Measurements from ENCODE around the gene PRTN3. TPM values are rescaled to one million over a fixed set of nuclear protein-coding genes. Genes with fewer than 3 reads are reported as not detected.
A peak's percentile ranks its signal among the peaks of the same experiment; 100 is the strongest.
"Not testable (repeated sequence)": the region's sequence is repeated elsewhere in the genome, so short reads cannot be mapped to it uniquely, and the experiment has no call there.

PRTN3 gene
- total RNA-seq, 4 donors from 2014 or later: not detected

- no peaks in the 10 kb centered on the region for H3K9me3 ChIP-seq
- H3K27me3 ChIP-seq: peaks cover 0 to 97% (median 9%) of the 10 kb centered on the region in 4 donors
- no peak overlapping the region for H3K27ac ChIP-seq
- WGBS, 2 donors: 10 to 37% methylated on average over 13 to 21 of the region's 70 CpGs
- no peaks in the 10 kb centered on the region for H3K36me3 ChIP-seq
- H3K4me1 ChIP-seq: peaks cover 11 to 35% (median 16%) of the 10 kb centered on the region in 3 donors
- peak overlapping the region in 2 of 4 donors; percentile 29 to 51 for H3K4me3 ChIP-seq
- intact Hi-C loops (cut with DNase I): no loop called here
- TF ChIP-seq POLR2A (IDR thresholded peaks at IDR 0.05): no peak
- no peak for TF ChIP-seq CTCF (IDR thresholded peaks at IDR 0.05)
- no peak for DNase-seq
These were observed 3.2 kb downstream of the PRTN3 start for GRCh38 chr19:843836-844545.

GRCh38 chr19:844546-844971 is 3.8 kb downstream of the PRTN3 start:
- Histone ChIP-seq H3K36me3 (no peaks in the 10 kb centered on the region), H3K27ac (no peak overlapping the region), H3K4me1 (peaks cover 11 to 29% (median 16%) of the 10 kb centered on the region in 3 donors), H3K27me3 (peaks cover 0 to 96% (median 9%) of the 10 kb centered on the region in 4 donors), H3K9me3 (no peaks in the 10 kb centered on the region), H3K4me3 (no peak overlapping the region)
- intact Hi-C loops (cut with DNase I): no loop called here
- no peak for TF ChIP-seq CTCF (IDR thresholded peaks at IDR 0.05)
- no peak for DNase-seq
- WGBS, 2 donors: 31 to 38% methylated on average over 4 to 6 of the region's 11 CpGs

GRCh38 chr19:845707-846521 is 5.1 kb downstream of the PRTN3 start:
- H3K27me3 ChIP-seq: peaks cover 0 to 95% (median 9%) of the 10 kb centered on the region in 4 donors
- no peak for DNase-seq
- no peak for TF ChIP-seq CTCF (IDR thresholded peaks at IDR 0.05)
- no peak for TF ChIP-seq POLR2A (IDR thresholded peaks at IDR 0.05)
- peaks cover 16 to 39% (median 23%) of the 10 kb centered on the region in 3 donors for H3K4me1 ChIP-seq
- H3K4me3 ChIP-seq: no peak overlapping the region
- no peak overlapping the region for H3K27ac ChIP-seq
- no peaks in the 10 kb centered on the region for H3K36me3 ChIP-seq
- 36 to 48% methylated on average over 18 to 27 of the region's 37 CpGs for WGBS, 2 donors
- intact Hi-C loops (cut with DNase I): no loop called here
- no peaks in the 10 kb centered on the region for H3K9me3 ChIP-seq

GRCh38 chr19:848386-848921 is 7.7 kb downstream of the PRTN3 start:
- intact Hi-C loops (cut with DNase I): no loop called here
- no peak for TF ChIP-seq POLR2A (IDR thresholded peaks at IDR 0.05)
- no peak for TF ChIP-seq CTCF (IDR thresholded peaks at IDR 0.05)
- H3K9me3 ChIP-seq: no peaks in the 10 kb centered on the region
- H3K27ac ChIP-seq: peak overlapping the region in 2 of 4 donors; percentile 23 to 30
- H3K4me3 ChIP-seq: no peak overlapping the region
- H3K36me3 ChIP-seq: no peaks in the 10 kb centered on the region
- H3K27me3 ChIP-seq: peaks cover 0 to 98% (median 4%) of the 10 kb centered on the region in 4 donors
- 29 to 39% methylated on average over 6 to 7 of the region's 12 CpGs for WGBS, 2 donors
- DNase-seq: no peak
- H3K4me1 ChIP-seq: peaks cover 20 to 54% (median 22%) of the 10 kb centered on the region in 3 donors

- peaks cover 0 to 96% (median 1%) of the 10 kb centered on the region in 4 donors for H3K27me3 ChIP-seq
- intact Hi-C loops (cut with DNase I): not testable (repeated sequence)
These were observed 8.4 kb downstream of the PRTN3 start for GRCh38 chr19:849195-849594.

More at GRCh38 chr19:849195-849594, 8.4 kb downstream of the PRTN3 start:
- H3K4me1 ChIP-seq: peaks cover 15 to 47% (median 16%) of the 10 kb centered on the region in 3 donors
- H3K4me3 ChIP-seq, H3K9me3 ChIP-seq, H3K36me3 ChIP-seq, DNase-seq, H3K27ac ChIP-seq: not testable (repeated sequence)
- 68 to 73% methylated on average over 7 to 8 of the region's 8 CpGs for WGBS, 2 donors
